Mesangial cell (primary cell): ENCODE data around the gene SCAANT1. TPM values are rescaled to one million over a fixed set of nuclear protein-coding genes. Genes with fewer than 3 reads are reported as not detected.

ENCODE experiments used
- total RNA-seq: library from RNA; depleted of rRNA; stranded (reverse); fragments of >200 nt; gene quantifications from 2 replicates; pipeline ENCODE4 v1.2.3, GENCODE V29; 2015

The SCAANT1 gene
- total RNA-seq = not detected in 2 replicates

DNA sequence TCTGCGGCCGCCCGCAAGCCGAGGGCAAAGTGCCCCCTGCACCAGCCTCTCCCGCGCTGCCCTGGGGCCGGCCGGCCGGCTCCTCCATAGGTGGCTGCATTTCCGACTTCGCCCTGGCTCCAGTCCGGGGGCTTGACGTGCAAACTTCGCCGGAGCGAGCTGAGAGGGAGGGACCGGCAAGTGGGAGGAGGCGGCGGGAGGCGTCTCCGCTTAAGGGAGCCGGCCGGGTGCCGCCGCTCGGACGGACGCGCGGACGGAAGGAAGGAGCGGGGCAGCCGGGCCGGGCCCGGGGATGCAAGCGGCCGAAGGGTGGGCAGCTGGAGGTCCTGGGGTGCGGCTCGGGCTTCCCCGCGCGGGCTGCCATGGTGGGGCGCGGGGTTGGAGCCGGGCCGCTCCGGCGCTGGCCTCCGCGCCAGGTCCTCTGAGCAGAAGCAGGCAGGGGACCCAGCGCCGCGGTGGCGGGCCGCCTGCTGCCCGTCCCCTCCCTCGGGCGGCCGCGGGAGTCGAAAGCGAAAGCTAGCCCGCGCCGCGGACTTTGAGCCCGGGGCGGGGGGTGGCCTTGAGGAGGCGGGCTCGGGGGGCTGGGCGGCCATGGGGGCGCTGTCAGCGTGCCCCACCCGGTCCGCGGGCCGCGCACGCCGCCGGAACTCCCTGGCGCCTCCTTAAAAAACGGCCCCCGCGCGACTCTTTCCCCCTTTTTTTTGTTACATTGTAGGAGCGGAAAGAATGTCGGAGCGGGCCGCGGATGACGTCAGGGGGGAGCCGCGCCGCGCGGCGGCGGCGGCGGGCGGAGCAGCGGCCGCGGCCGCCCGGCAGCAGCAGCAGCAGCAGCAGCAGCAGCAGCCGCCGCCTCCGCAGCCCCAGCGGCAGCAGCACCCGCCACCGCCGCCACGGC, at the start of gene SCAANT1:
Gene SCAANT1, minus strand, starts transcription at position 511 of the 895 bp plus-strand sequence.

DNA sequence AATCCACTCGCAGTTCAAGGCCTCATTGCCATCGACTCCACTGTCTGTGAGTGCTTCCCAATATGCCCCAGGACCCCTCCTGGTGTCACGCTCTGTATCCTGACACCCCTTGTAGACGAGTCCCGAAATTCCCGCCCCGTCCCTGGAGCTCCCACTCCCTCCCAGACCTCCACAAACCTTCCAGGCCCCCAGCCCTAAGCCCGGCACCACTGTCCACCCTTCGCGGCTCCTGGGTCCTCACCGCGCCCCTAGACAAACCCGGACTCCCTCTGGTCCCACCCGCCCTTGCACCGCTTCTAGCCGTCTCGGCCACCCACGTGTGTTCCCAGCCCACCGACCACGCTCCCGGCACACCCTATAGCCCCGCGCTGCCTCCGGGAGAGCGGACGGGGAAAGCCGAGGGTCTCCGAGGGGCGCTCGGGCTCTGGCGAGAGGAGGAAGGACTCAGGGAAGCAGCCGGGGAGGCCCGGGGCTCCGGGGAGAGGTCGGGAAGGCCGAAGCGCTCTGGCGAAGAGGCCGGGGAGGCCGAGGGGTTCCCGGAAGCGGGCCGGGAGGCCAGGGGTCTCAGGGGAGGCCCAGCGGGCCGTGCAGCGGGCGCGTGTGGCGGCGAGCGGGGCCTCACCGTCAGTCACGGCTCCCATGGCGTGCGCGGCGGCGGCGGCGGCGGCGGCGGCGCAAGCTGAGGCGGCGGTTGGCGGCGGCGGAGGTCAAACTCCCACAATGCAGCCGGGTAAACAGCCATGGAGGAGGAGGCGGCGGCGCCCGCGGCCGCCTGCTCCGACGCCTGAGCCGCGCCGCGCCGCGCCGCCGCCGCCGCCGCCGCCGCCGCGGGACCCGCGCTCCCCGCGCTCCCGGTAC, 48.8 kb downstream of the SCAANT1 start, which contains the start of the genes ATXN7 and THOC7:
Gene ATXN7, plus strand, starts transcription at position 718 of the 858 bp plus-strand sequence. CDS start 48,732 bp downstream, outside the sequence.
Gene THOC7, minus strand, starts transcription at position 656 of the 858 bp plus-strand sequence. Its CDS starts 15 bp downstream, at position 641.

Other genes with a start within 250 kb of the SCAANT1 start
- not detected in 2 replicates for gene C3orf49, start 93.1 kb downstream of the SCAANT1 start, total RNA-seq
- gene THOC7, start 48.6 kb downstream of the SCAANT1 start, total RNA-seq = 21.0 and 40.6 TPM in 2 replicates
- 4.7 and 8.1 TPM in 2 replicates for gene ATXN7, start 48.5 kb downstream of the SCAANT1 start, total RNA-seq
- 54.9 and 81.8 TPM in 2 replicates for gene PSMD6, start 111.1 kb upstream of the SCAANT1 start, total RNA-seq